Stimulated activated CD8-positive, alpha-beta memory T cell treated with anti-CD3 and anti-CD28 coated beads, Interleukin-4, amount 100 ng/mL, for 1 hour (primary cell): ENCODE data around the gene STK11.
A peak's percentile ranks its signal among the peaks of the same experiment; 100 is the strongest.
"Not testable (repeated sequence)": the region's sequence is repeated elsewhere in the genome, so short reads cannot be mapped to it uniquely, and the experiment has no call there.

Experiments used
- DNase-seq, 2 donors: peaks; one replicate each; pipeline ENCODE4 v3.0.0-alpha.2; 2020; ENCODE audit warnings: low read depth in 2 of 2, low spot score in 1 of 2

STK11 gene

DNA sequence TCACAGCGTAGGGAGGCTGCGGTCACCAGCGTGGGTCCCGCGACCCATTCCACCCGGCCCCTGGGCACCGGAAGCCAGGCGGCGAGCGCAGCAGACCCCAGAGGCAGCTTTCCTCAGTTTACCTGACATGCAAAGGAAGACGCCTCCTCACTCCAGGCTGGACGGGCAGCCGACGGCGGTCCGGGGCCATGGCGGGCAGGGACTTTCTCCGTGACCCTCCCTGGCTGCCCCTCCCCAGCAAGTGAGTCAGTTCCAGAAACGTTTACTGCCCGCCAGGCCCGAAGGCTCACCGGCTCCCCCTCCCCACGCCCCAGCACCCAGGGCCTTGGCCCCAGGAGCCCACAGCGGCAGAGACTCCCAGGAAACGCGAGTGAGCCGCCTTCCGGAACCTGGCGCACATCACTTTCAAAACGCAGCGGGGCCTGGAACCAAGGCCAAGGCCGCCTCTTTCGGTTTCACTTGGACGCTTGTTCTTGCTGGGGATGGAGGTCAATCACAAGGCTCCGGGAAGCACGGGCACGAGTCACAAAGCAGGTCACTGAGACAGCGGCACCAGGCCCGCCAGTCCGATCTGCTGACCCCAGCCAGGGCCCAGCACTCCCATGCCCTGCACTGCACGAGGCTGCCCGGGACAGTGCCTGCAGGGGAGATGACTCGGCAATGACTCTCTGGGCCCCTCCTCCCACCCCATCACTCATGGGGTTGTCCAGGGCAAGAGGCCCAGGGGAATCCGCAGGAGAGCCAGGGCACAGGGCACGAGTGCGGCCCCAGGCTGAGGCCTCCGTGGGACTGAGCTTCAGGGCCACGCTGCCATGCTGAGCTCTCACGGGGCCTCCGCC, 36.8 kb upstream of the STK11 start:
- no peak for DNase-seq

GRCh38 chr19:1169411-1169791, 36.2 kb upstream of the STK11 start:
- DNase-seq = no peak

DNA sequence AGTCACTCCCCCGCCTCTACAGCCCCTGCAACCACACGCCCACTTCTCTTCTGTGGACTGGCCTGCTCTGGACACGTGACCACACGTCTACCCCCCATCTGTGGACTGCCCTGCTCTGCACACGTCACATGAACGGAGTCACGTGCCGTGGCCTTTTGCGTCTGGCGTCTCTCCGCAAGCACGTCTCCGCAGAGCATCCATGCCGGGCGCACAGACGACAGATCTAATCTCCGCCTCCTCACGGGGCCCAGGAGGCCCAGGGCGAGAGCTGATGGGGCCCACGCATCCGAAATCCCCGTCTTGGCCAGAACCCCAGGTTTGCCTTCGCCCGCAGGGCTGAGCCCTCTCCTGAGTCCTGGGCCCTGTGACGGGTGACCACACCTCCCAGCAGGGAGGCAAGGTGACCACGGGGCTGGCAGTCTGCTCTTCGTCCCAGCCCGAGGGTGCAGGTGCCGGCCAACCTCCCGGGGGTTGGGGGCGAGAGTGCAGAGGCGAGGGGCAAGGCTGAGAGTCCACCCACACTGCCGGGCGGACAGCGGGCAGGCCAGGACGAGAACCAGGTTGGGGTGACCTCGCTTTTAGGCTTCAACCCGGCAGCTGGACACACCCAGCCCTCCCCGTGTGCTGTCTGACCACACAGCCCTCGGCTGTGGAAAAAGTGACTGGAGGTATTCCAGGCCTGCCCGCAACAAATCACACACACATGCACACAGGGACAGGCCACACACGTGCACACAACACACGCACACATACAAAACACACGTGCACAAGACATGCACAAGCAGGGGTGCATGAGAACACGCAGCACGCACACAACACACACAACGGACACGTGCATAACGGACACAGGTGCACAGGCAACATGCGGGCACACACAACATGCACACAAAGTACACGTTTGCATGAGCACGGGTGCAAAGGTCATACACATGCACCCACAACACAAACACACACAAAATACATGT, 35.4 kb upstream of the STK11 start:
- no peak for DNase-seq

DNA sequence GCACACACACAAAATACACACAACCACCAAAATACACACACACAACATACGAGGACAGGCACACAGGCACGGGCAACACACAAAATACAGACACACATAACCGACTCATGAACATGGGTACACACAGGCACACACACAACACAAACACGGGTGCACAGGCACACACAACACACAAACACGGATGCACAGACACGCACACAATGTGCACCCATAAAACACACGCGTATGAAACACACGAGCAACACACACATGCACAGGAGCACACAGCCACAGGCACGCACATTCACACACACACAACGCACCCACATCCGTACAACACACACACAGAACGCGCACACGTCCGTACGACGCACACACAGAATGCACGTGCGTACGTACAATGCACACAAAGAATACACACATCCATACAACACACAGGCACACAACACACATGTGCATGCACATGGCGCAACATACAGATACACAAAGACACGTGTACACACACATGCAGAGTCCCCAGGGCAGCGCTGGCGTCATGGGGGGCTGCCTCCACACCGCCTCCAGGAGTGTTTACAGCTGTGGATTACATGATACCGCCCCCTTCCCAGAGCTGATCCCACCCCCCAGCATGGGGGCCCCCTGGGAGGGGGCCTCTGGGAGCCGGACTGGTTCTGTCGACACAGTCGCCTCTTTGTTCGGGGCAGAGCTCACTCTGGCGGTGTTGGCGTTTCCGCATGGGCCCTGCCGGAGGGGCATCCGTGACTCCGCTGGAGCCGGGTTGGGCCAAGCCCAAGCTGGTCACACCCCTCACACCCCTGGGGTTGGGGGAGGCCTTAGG, 34.4 kb upstream of the STK11 start:
- DNase-seq = no peak

- DNase-seq = no peak
Measured at GRCh38 chr19:1171755-1172352, 33.7 kb upstream of the STK11 start.

DNA sequence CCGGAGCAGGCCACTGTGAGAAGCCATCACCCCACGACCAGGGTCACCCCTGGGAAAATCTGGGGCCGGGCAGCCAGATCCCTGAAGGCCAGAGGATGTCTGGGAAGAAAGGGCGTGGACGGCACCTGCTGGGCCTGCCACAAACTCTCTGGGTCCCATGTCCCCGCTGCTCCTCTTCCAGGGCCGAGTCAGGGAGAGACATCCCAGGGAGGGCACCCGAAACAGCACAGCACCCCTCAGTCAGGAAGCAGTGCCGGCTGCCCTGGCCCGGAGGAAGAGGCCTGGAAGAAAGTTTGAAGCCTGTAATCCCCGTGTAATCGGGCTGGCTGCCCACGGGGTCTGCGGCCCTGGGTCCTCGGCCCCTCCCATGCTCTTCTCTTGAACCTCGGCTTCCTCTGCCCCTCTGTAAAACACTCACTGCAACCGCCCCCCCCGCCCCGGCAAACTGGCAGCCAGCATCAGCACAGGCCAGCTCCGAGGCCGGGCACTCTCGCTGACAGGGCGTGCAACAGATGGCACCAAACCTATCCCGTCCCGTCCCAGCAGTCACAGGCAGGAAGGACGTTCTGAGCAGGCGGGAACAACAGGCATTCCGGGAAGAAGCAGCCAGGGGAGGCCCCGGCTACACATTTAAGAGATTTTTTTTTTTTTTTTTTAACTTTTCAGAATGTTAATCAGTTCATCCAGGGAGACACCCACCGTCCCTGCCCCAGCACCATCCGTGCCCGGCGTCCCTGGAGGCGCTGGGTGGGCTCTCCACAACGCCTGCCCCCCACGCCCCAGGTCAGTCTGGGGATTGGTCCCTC, 33.0 kb upstream of the STK11 start:
- DNase-seq = no peak

- DNase-seq = no peak
Measured at GRCh38 chr19:1173159-1173844, 32.3 kb upstream of the STK11 start.

DNA sequence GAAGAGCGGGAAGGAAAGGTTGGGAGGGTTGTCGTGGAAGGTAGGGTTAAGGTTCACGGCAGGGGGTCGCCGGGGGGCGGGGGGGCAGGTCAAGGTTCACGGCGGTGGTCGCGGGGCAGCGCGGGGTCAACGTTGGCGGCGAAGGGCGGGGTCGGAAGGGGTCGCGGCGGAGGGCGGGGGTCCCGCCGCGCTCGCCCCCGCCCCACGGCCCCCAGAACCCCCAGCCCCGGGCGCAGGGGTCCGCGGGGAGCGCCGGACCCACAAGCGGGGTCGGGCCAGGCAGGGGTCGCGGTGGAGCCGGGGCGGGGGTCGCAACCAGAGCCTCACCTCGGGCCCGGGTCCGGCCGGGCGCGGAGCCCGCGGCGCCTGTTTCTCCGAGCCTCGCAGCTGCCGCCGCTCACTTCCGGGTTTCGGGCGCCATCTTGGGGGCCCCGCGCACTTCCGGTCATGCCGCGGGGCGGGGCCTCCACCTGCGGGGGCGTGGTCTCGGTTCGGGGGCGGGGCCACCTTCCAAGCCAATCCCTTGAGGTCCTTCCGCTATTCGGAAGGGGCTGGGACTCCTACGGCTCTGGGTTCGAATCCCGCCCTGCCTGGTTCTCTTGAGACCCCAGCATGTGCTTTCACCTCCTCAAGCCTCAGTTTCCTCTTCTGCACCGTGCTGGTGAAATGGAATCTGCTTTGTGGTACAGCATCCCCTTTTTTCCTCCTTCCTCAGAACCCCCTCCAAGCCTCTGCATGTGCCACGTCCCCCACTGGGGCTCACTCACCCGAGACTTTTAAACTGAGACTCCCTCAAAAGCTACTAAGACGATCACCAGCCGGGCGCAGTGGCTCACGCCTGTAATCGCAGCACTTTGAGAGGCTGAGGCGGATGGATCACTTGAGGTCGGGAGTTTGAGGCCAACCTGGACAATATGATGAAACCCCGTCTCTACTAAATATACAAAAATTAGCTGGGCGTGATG, 31.5 kb upstream of the STK11 start, which contains the start of gene SBNO2:
Gene SBNO2, minus strand, starts transcription at position 424 of the 965 bp plus-strand sequence. CDS start 19,992 bp downstream, outside the sequence.
- peak; percentile 72 to 83 for DNase-seq

GRCh38 chr19:1177322-1178114, 28.1 kb upstream of the STK11 start:
- DNase-seq = no peak

DNA sequence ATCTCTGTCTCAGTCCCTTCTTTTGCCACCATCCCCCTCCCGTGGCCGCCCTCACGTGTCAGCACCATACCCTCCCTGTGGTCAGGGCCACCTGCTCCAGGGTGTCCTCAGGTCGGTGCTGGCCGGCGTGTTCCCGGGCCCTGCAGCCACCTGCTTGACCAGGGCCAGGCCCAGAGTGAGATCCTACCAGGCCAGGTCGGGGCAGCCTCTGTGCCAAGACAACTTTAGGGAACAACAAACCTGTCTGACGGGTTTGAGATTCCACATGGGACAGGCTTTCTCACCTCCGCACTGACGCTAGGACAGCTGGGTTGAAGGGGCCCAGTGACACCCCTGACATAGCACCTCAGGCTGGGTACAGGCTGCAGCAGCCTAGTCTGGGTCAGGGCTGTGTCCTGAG, 24.0 kb upstream of the STK11 start:
- no peak for DNase-seq

DNA sequence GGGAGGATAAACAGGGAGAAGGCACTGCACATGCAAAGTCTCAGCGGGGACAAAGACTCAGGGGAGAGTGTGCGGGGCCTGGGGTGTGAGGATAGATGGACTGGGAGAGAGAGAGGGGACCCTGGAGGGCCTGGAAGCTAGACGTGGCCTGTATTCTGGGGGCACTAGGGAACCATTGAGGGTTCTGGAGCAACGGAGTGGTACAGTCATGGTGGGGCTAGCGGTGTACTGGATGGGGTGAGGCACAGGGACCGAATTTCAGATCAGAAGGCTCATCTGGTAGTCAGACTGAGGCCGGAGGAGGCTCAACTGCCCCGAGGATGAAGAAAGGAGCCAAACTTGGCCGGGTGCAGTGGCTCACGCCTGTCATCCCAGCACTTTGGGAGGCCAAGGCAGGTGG, 23.5 kb upstream of the STK11 start:
- DNase-seq = no peak

- DNase-seq = no peak
Measured at GRCh38 chr19:1182727-1183126, 22.9 kb upstream of the STK11 start.

GRCh38 chr19:1183543-1184172, 21.9 kb upstream of the STK11 start:
- DNase-seq = no peak

- peak in 1 of 2 donors; percentile 30 for DNase-seq
Measured at GRCh38 chr19:1189419-1189818, 16.2 kb upstream of the STK11 start.

GRCh38 chr19:1199531-1199930, 6.0 kb upstream of the STK11 start:
- DNase-seq = no peak

DNA sequence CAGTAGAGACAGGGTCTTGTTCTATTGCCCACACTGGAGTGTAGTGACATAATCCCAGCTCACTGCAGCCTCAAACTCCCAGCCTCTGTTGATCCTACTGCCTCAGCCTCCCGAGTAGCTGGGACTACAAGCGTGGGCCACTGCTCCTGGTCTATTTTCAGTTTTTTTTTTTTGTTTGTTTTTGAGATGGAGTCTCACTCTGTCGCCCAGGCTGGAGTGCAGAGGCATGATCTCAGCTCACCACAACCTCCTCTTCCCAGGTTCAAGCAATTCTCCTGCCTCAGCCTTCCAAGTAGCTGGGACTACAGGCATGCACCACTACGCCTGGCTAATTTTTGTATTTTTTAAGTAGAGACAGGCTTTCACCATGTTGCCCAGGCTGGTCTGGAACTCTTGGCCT, 5.0 kb upstream of the STK11 start:
- DNase-seq = not testable (repeated sequence)
